ENCODE results near the gene TRAF5. TPM values are rescaled to one million over a fixed set of nuclear protein-coding genes. Genes with fewer than 3 reads are reported as not detected.

The TRAF5 gene
- total and polyA plus RNA-seq, 2 of the 4 experiments (the other 2 are of a cell fraction), result 10.0 to 14.7 TPM

GRCh38 chr1:211420389-211420788, 93.8 kb downstream of the TRAF5 start:
- no peak overlapping the region for H3K23ac ChIP-seq (ENCODE audit: low read depth, low read length)
- no peak overlapping the region for H2BK15ac ChIP-seq (ENCODE audit: low read depth, low read length)
- DNase-seq (peak; percentile 54), ATAC-seq (ENCODE audit: low read depth) (no peak)
- no peak overlapping the region for H3K9ac ChIP-seq (ENCODE audit: low read depth, low read length)
- H3K4me2 ChIP-seq (ENCODE audit: low read depth, low read length), result no peak overlapping the region
- H3K9me3 ChIP-seq (ENCODE audit: control insufficient read depth, insufficient read depth, low read length), result no peaks in the 10 kb centered on the region
- H4K20me1 ChIP-seq (ENCODE audit: insufficient read depth, low read length), result no peaks in the 10 kb centered on the region
- 0 out of 2 replicates have a peak, but pooled peaks have one; percentile 17 for TF ChIP-seq FOS (IDR thresholded peaks at IDR 0.05; ENCODE audit: low read depth, low read length)
- no peak for TF ChIP-seq ELK1 (IDR thresholded peaks at IDR 0.05; ENCODE audit: borderline replicate concordance, low read depth, low read length)
- H2AK5ac ChIP-seq (ENCODE audit: low read depth, low read length), result no peak overlapping the region
- no peak overlapping the region for H2BK20ac ChIP-seq (ENCODE audit: low read depth, low read length)
- no peak overlapping the region for H3K4ac ChIP-seq (ENCODE audit: low read depth, low read length)
- H3K4me3 ChIP-seq (ENCODE audit: insufficient read depth, low read depth, low read length), result no peak overlapping the region
- no peak overlapping the region for H2AFZ ChIP-seq (replicated peaks; ENCODE audit: low read length, poor library complexity)
- no peak overlapping the region for H3K18ac ChIP-seq (ENCODE audit: low read depth, low read length)
- BruUV-seq (replicated peaks), result no TSS peak
- H4K5ac ChIP-seq (ENCODE audit: low read depth, low read length), result no peak overlapping the region
- H3K14ac ChIP-seq (replicated peaks; ENCODE audit: low read depth, low read length), result no peak overlapping the region
- dilution Hi-C loops (cut with HindIII; ENCODE audit: low sequenced_read_pairs, unreplicated experiment) (no loop called here), in situ Hi-C loops (cut with MboI; ENCODE audit: low sequenced_read_pairs) (no loop called here), intact Hi-C loops (cut with micrococcal nuclease) (loop anchor here (10.0 kb wide), 1 partner anchor 54 kb away; no protein-coding TSS in a partner anchor)
- H3K36me3 ChIP-seq (ENCODE audit: control insufficient read depth, insufficient read depth, low read length), result no peaks in the 10 kb centered on the region
- peaks cover 2% of the 10 kb centered on the region for H3K4me1 ChIP-seq (ENCODE audit: control insufficient read depth, insufficient read depth, low read length)
- WGBS, 2 experiments (ENCODE audit: extremely low coverage in 2 of 2, insufficient read length in 1 of 2), result no CpG with 5 or more reads among the region's 2 CpGs
- no peak overlapping the region for H2BK120ac ChIP-seq (ENCODE audit: low read depth, low read length)
- H3K27me3 ChIP-seq (ENCODE audit: control insufficient read depth, insufficient read depth, low read length), result no peaks in the 10 kb centered on the region
- no peaks in the 10 kb centered on the region for H3K79me1 ChIP-seq (ENCODE audit: low read depth in 1 of 2, low read length in 2 of 2)
- H3K27ac ChIP-seq (ENCODE audit: insufficient read depth, low read length), result no peak overlapping the region
- no peak overlapping the region for H3K56ac ChIP-seq (ENCODE audit: extremely low read depth, insufficient read depth, low read length)
- H4K91ac ChIP-seq (ENCODE audit: insufficient read depth, low read depth, low read length), result no peak overlapping the region
- no peak overlapping the region for H2BK5ac ChIP-seq (ENCODE audit: low read depth, low read length, poor library complexity, severe bottlenecking)
- CTCF ChIA-PET, result no interaction called here
- H2AK9ac ChIP-seq (replicated peaks; ENCODE audit: low read depth, low read length, poor library complexity), result no peak overlapping the region
- H4K8ac ChIP-seq (ENCODE audit: low read depth in 2 of 2, low read length in 2 of 2), result no peak overlapping the region
- POLR2A ChIA-PET (ENCODE audit: unreplicated experiment), result no interaction called here
- no peaks in the 10 kb centered on the region; the same call in 1 of the 2 replicates for H3K9me1 ChIP-seq (ENCODE audit: insufficient read depth, low read length)
